Measurements from ENCODE around the gene GRM4.

GRM4 gene

GRCh38 chr6:34053721-34054120 lies 92.2 kb downstream of the GRM4 start:
- Histone ChIP-seq H3K4me1 (ENCODE audit: control insufficient read depth, insufficient read depth, low read length) (peaks cover 20% of the 10 kb centered on the region), H3K36me3 (ENCODE audit: control insufficient read depth, insufficient read depth, low read length) (no peaks in the 10 kb centered on the region), H3K27me3 (ENCODE audit: control insufficient read depth, insufficient read depth, low read length, poor library complexity, severe bottlenecking) (no peaks in the 10 kb centered on the region), H3K27ac (ENCODE audit: insufficient read depth, low read depth, low read length, poor library complexity, severe bottlenecking) (no peak overlapping the region), H3K9me3 (ENCODE audit: control insufficient read depth, low read length) (no peaks in the 10 kb centered on the region), H3K4me3 (ENCODE audit: insufficient read depth, low read depth, low read length) (no peak overlapping the region)
- 76 to 79% methylated on average over 8 of the region's 8 CpGs for WGBS, 2 experiments

GRCh38 chr6:34052918-34053608 lies 92.8 kb downstream of the GRM4 start:
- Histone ChIP-seq H3K4me1 (ENCODE audit: control insufficient read depth, insufficient read depth, low read length) (peaks cover 16% of the 10 kb centered on the region), H3K27ac (ENCODE audit: insufficient read depth, low read depth, low read length, poor library complexity, severe bottlenecking) (no peak overlapping the region), H3K36me3 (ENCODE audit: control insufficient read depth, insufficient read depth, low read length) (no peaks in the 10 kb centered on the region), H3K27me3 (ENCODE audit: control insufficient read depth, insufficient read depth, low read length, poor library complexity, severe bottlenecking) (no peaks in the 10 kb centered on the region), H3K4me3 (ENCODE audit: insufficient read depth, low read depth, low read length) (no peak overlapping the region), H3K9me3 (ENCODE audit: control insufficient read depth, low read length) (no peaks in the 10 kb centered on the region)
- WGBS, 2 experiments: 77 to 80% methylated on average over 7 of the region's 7 CpGs

GRCh38 chr6:34052071-34052825 lies 93.6 kb downstream of the GRM4 start:
- H3K36me3 ChIP-seq (ENCODE audit: control insufficient read depth, insufficient read depth, low read length): no peaks in the 10 kb centered on the region
- 85 to 88% methylated on average over 8 of the region's 8 CpGs for WGBS, 2 experiments
- H3K9me3 ChIP-seq (ENCODE audit: control insufficient read depth, low read length): no peaks in the 10 kb centered on the region
- no peak overlapping the region for H3K27ac ChIP-seq (ENCODE audit: insufficient read depth, low read depth, low read length, poor library complexity, severe bottlenecking)
- peaks cover 14% of the 10 kb centered on the region for H3K4me1 ChIP-seq (ENCODE audit: control insufficient read depth, insufficient read depth, low read length)
- no peaks in the 10 kb centered on the region for H3K27me3 ChIP-seq (ENCODE audit: control insufficient read depth, insufficient read depth, low read length, poor library complexity, severe bottlenecking)
- no peak overlapping the region for H3K4me3 ChIP-seq (ENCODE audit: insufficient read depth, low read depth, low read length)

- no peaks in the 10 kb centered on the region for H3K27me3 ChIP-seq (ENCODE audit: control insufficient read depth, insufficient read depth, low read length, poor library complexity, severe bottlenecking)
- H3K27ac ChIP-seq (ENCODE audit: insufficient read depth, low read depth, low read length, poor library complexity, severe bottlenecking): no peak overlapping the region
- no peaks in the 10 kb centered on the region for H3K9me3 ChIP-seq (ENCODE audit: control insufficient read depth, low read length)
- no peak overlapping the region for H3K4me3 ChIP-seq (ENCODE audit: insufficient read depth, low read depth, low read length)
- no peaks in the 10 kb centered on the region for H3K36me3 ChIP-seq (ENCODE audit: control insufficient read depth, insufficient read depth, low read length)
- H3K4me1 ChIP-seq (ENCODE audit: control insufficient read depth, insufficient read depth, low read length): peaks cover 14% of the 10 kb centered on the region
- WGBS, 2 experiments: 83 to 88% methylated on average over 8 of the region's 8 CpGs
Measured at GRCh38 chr6:34051331-34051919, 94.5 kb downstream of the GRM4 start.

- H3K27ac ChIP-seq (ENCODE audit: insufficient read depth, low read depth, low read length, poor library complexity, severe bottlenecking): no peak overlapping the region
- WGBS, 2 experiments: 90 to 93% methylated on average over 5 of the region's 5 CpGs
- peaks cover 14% of the 10 kb centered on the region for H3K4me1 ChIP-seq (ENCODE audit: control insufficient read depth, insufficient read depth, low read length)
Measured at GRCh38 chr6:34050691-34051090, 95.2 kb downstream of the GRM4 start.

GRCh38 chr6:34049395-34050342 lies 96.2 kb downstream of the GRM4 start:
- Histone ChIP-seq H3K9me3 (ENCODE audit: control insufficient read depth, low read length) (no peaks in the 10 kb centered on the region), H3K27me3 (ENCODE audit: control insufficient read depth, insufficient read depth, low read length, poor library complexity, severe bottlenecking) (no peaks in the 10 kb centered on the region), H3K36me3 (ENCODE audit: control insufficient read depth, insufficient read depth, low read length) (no peaks in the 10 kb centered on the region), H3K4me1 (ENCODE audit: control insufficient read depth, insufficient read depth, low read length) (peaks cover 14% of the 10 kb centered on the region), H3K4me3 (ENCODE audit: insufficient read depth, low read depth, low read length) (no peak overlapping the region), H3K27ac (ENCODE audit: insufficient read depth, low read depth, low read length, poor library complexity, severe bottlenecking) (no peak overlapping the region)
- WGBS, 2 experiments: 87 to 88% methylated on average over 15 of the region's 15 CpGs

More at GRCh38 chr6:34050691-34051090, 95.2 kb downstream of the GRM4 start:
- H3K4me3 ChIP-seq (ENCODE audit: insufficient read depth, low read depth, low read length): no peak overlapping the region
- no peaks in the 10 kb centered on the region for H3K9me3 ChIP-seq (ENCODE audit: control insufficient read depth, low read length)
- H3K27me3 ChIP-seq (ENCODE audit: control insufficient read depth, insufficient read depth, low read length, poor library complexity, severe bottlenecking): no peaks in the 10 kb centered on the region
- no peaks in the 10 kb centered on the region for H3K36me3 ChIP-seq (ENCODE audit: control insufficient read depth, insufficient read depth, low read length)

GRCh38 chr6:34047913-34048867 lies 97.7 kb downstream of the GRM4 start:
- Histone ChIP-seq H3K27ac (ENCODE audit: insufficient read depth, low read depth, low read length, poor library complexity, severe bottlenecking) (no peak overlapping the region), H3K9me3 (ENCODE audit: control insufficient read depth, low read length) (no peaks in the 10 kb centered on the region), H3K4me1 (ENCODE audit: control insufficient read depth, insufficient read depth, low read length) (peaks cover 6% of the 10 kb centered on the region), H3K4me3 (ENCODE audit: insufficient read depth, low read depth, low read length) (no peak overlapping the region), H3K27me3 (ENCODE audit: control insufficient read depth, insufficient read depth, low read length, poor library complexity, severe bottlenecking) (no peaks in the 10 kb centered on the region), H3K36me3 (ENCODE audit: control insufficient read depth, insufficient read depth, low read length) (no peaks in the 10 kb centered on the region)
- 74 to 75% methylated on average over 14 to 15 of the region's 15 CpGs for WGBS, 2 experiments

- H3K27me3 ChIP-seq (ENCODE audit: control insufficient read depth, insufficient read depth, low read length, poor library complexity, severe bottlenecking): no peaks in the 10 kb centered on the region
- 89 to 93% methylated on average over 5 of the region's 5 CpGs for WGBS, 2 experiments
- H3K36me3 ChIP-seq (ENCODE audit: control insufficient read depth, insufficient read depth, low read length): no peaks in the 10 kb centered on the region
- H3K4me3 ChIP-seq (ENCODE audit: insufficient read depth, low read depth, low read length): no peak overlapping the region
- H3K4me1 ChIP-seq (ENCODE audit: control insufficient read depth, insufficient read depth, low read length): peaks cover 4% of the 10 kb centered on the region
- no peak overlapping the region for H3K27ac ChIP-seq (ENCODE audit: insufficient read depth, low read depth, low read length, poor library complexity, severe bottlenecking)
- H3K9me3 ChIP-seq (ENCODE audit: control insufficient read depth, low read length): no peaks in the 10 kb centered on the region
Measured at GRCh38 chr6:34046617-34047016, 99.3 kb downstream of the GRM4 start.

- H3K9me3 ChIP-seq (ENCODE audit: control insufficient read depth, low read length): no peaks in the 10 kb centered on the region
- no peak overlapping the region for H3K4me3 ChIP-seq (ENCODE audit: insufficient read depth, low read depth, low read length)
- no peak overlapping the region for H3K27ac ChIP-seq (ENCODE audit: insufficient read depth, low read depth, low read length, poor library complexity, severe bottlenecking)
- 62 to 65% methylated on average over 6 to 8 of the region's 8 CpGs for WGBS, 2 experiments
- no peaks in the 10 kb centered on the region for H3K36me3 ChIP-seq (ENCODE audit: control insufficient read depth, insufficient read depth, low read length)
- no peaks in the 10 kb centered on the region for H3K27me3 ChIP-seq (ENCODE audit: control insufficient read depth, insufficient read depth, low read length, poor library complexity, severe bottlenecking)
- H3K4me1 ChIP-seq (ENCODE audit: control insufficient read depth, insufficient read depth, low read length): peaks cover 4% of the 10 kb centered on the region
Measured at GRCh38 chr6:34045771-34046170, 100.1 kb downstream of the GRM4 start.

Measured in ectodermal cell (in vitro differentiated cells).